OCI-LY7 (cell line): ENCODE measurements around the gene EMSY. TPM values are rescaled to one million over a fixed set of nuclear protein-coding genes. Genes with fewer than 3 reads are reported as not detected.
"Not testable (repeated sequence)": the region's sequence is repeated elsewhere in the genome, so short reads cannot be mapped to it uniquely, and the experiment has no call there.

ENCODE experiments used
- BruUV-seq: library from RNA; stranded (reverse); fragments of 400-500 nt; replicated peaks from 2 replicates; lab custom pipeline; 2021; lab: Mats Ljungman, UMichigan
- CTCF ChIA-PET: fragments of 300-600 bp; sonication (Branson Sonifier 250); formaldehyde crosslinking; loops from one replicate; lab custom pipeline; 2022; ENCODE audit warnings: antibody characterized with exemption; ENCODE audit not compliant: unreplicated experiment; lab: Charles Lee
- POLR2A ChIA-PET: fragments of 300-600 bp; sonication (Branson Sonifier 250); formaldehyde crosslinking; loops from one replicate; lab custom pipeline; 2022; ENCODE audit warnings: antibody characterized with exemption; lab: Charles Lee
- DNase-seq: peaks from one replicate; pipeline ENCODE4 v3.0.0-alpha.2; 2015; ENCODE audit warnings: low spot score
- H2AFZ ChIP-seq: fragments of 200-600 bp; sonication (generic), shearing (Covaris generic); 2 replicates; pipeline ENCODE4 v1.6.1; 2014; ENCODE audit warnings: mild to moderate bottlenecking, antibody characterized with exemption, low read length, moderate library complexity
- H3K27ac ChIP-seq: fragments of 200-600 bp; sonication (generic); 2 replicates; pipeline ENCODE4 v1.5.1; 2014; ENCODE audit warnings: mixed run types, low read depth, mild to moderate bottlenecking, moderate library complexity, low read length, inconsistent platforms; ENCODE audit not compliant: poor library complexity, severe bottlenecking
- H3K36me3 ChIP-seq: fragments of 200-600 bp; sonication (generic); 2 replicates; pipeline ENCODE4 v1.6.1; 2014; ENCODE audit warnings: mild to moderate bottlenecking, antibody characterized with exemption, low read length, moderate library complexity, mixed read lengths; ENCODE audit not compliant: insufficient read depth
- H3K4me1 ChIP-seq: fragments of 200-600 bp; sonication (generic); 2 replicates; pipeline ENCODE4 v1.5.1; 2014; ENCODE audit warnings: mild to moderate bottlenecking, low read length; ENCODE audit not compliant: insufficient read depth, poor library complexity, severe bottlenecking
- H3K4me2 ChIP-seq: fragments of 200-600 bp; sonication (generic); 2 replicates; pipeline ENCODE4 v1.6.1; 2014; ENCODE audit warnings: mild to moderate bottlenecking, low read length
- H3K4me3 ChIP-seq: fragments of 200-600 bp; sonication (generic); 2 replicates; pipeline ENCODE4 v1.5.1; 2014; ENCODE audit warnings: mild to moderate bottlenecking, low read depth, low read length; ENCODE audit not compliant: poor library complexity, severe bottlenecking
- H3K79me2 ChIP-seq: fragments of 200-600 bp; sonication (generic); 2 replicates; pipeline ENCODE4 v1.6.1; 2016; ENCODE audit warnings: low read depth, mild to moderate bottlenecking, low read length, moderate library complexity, mixed read lengths; ENCODE audit not compliant: insufficient read depth
- H3K9me2 ChIP-seq: fragments of 200-600 bp; sonication (generic); 2 replicates; pipeline ENCODE4 v1.6.1; 2016; ENCODE audit warnings: mild to moderate bottlenecking, low read length, mixed read lengths; ENCODE audit not compliant: insufficient read depth
- H3K9me3 ChIP-seq: fragments of 200-600 bp; sonication (generic); 2 replicates; pipeline ENCODE4 v1.6.1; 2014; ENCODE audit warnings: mild to moderate bottlenecking, mixed run types, low read length, mixed read lengths
- H4K20me1 ChIP-seq: fragments of 200-600 bp; sonication (generic); 2 replicates; pipeline ENCODE4 v1.6.1; 2014; ENCODE audit warnings: mild to moderate bottlenecking, antibody characterized with exemption, low read length, moderate library complexity, mixed read lengths; ENCODE audit not compliant: insufficient read depth
- CTCF ChIP-seq: fragments of 200-600 bp; sonication (generic); conservative IDR thresholded peaks from 2 replicates; pipeline ENCODE4 v1.5.1; 2014; ENCODE audit warnings: mild to moderate bottlenecking, antibody characterized with exemption, low read length, moderate library complexity, mixed read lengths
- EZH2phosphoT487 ChIP-seq: fragments of 200-600 bp; sonication (generic); IDR thresholded peaks from 2 replicates; pipeline ENCODE4 v1.6.1; 2018; ENCODE audit warnings: low read depth, borderline replicate concordance, mild to moderate bottlenecking, mixed run types, antibody characterized with exemption, low read length, moderate library complexity, mixed read lengths
- intact Hi-C: fragments of 100-400 bp; cut with micrococcal nuclease; formaldehyde crosslinking; loops from one replicate; pipeline ENCODE4 v1.10.0; 2022; ENCODE audit not compliant: unreplicated experiment
- total RNA-seq, 2 experiments: library from RNA; depleted of rRNA in 1 of 2; stranded (reverse); fragments of >200 nt in 1 of 2; shearing (Covaris generic) in 1 of 2; gene quantifications; 2 replicates each; pipeline ENCODE4 v1.2.3, GENCODE V29; 2014 to 2022

Gene EMSY
- total RNA-seq, 2 experiments from 2014 or later, result 26.3 to 29.8 TPM

GRCh38 chr11:76579056-76579751 is 134.4 kb downstream of the EMSY start:
- Histone ChIP-seq H3K9me2 (no peaks in the 10 kb centered on the region), H3K4me2 (no peak overlapping the region), H3K36me3 (no peaks in the 10 kb centered on the region), H3K27ac (no peak overlapping the region), H4K20me1 (no peaks in the 10 kb centered on the region), H3K9me3 (no peaks in the 10 kb centered on the region), H2AFZ (no peak overlapping the region), H3K4me1 (no peaks in the 10 kb centered on the region), H3K4me3 (no peak overlapping the region), H3K79me2 (no peaks in the 10 kb centered on the region)
- POLR2A ChIA-PET, result interaction anchor here (1.5 kb wide), 1 partner anchor 31 kb away, joined by 3 read pairs; no protein-coding TSS in a partner anchor
- intact Hi-C loops, result loop anchor here (1.0 kb wide), 1 partner anchor 102 kb away; no protein-coding TSS in a partner anchor
- no TSS peak for BruUV-seq
- DNase-seq, result peak; percentile 41
- CTCF ChIA-PET, result no interaction called here
- TF ChIP-seq EZH2phosphoT487 (no peak), CTCF (peak; percentile 75)

- no TSS peak for BruUV-seq
- Histone ChIP-seq H3K9me3 (no peaks in the 10 kb centered on the region), H3K27ac (no peak overlapping the region), H3K4me2 (no peak overlapping the region), H3K79me2 (no peaks in the 10 kb centered on the region), H3K9me2 (no peaks in the 10 kb centered on the region), H3K4me1 (no peaks in the 10 kb centered on the region), H2AFZ (no peak overlapping the region), H4K20me1 (no peaks in the 10 kb centered on the region), H3K4me3 (no peak overlapping the region), H3K36me3 (no peaks in the 10 kb centered on the region)
- POLR2A ChIA-PET, result interaction anchor here (1.5 kb wide), 1 partner anchor 31 kb away, joined by 3 read pairs; no protein-coding TSS in a partner anchor
- DNase-seq, result no peak
- TF ChIP-seq EZH2phosphoT487 (no peak), CTCF (no peak)
- intact Hi-C loops, result loop anchor here (1.0 kb wide), 1 partner anchor 102 kb away; no protein-coding TSS in a partner anchor
- CTCF ChIA-PET, result no interaction called here
Observed at GRCh38 chr11:76579752-76580151, 134.9 kb downstream of the EMSY start.

GRCh38 chr11:76582471-76582870 is 137.7 kb downstream of the EMSY start:
- DNase-seq, H3K79me2 ChIP-seq, H3K36me3 ChIP-seq, CTCF ChIA-PET, POLR2A ChIA-PET, H3K9me3 ChIP-seq, H3K4me2 ChIP-seq, H3K4me1 ChIP-seq, intact Hi-C loops, H4K20me1 ChIP-seq, H2AFZ ChIP-seq, H3K27ac ChIP-seq, H3K9me2 ChIP-seq, H3K4me3 ChIP-seq, BruUV-seq: not testable (repeated sequence)
